Heart right ventricle (tissue), 16 donors: ENCODE data around the gene GPSM1. TPM values are rescaled to one million over a fixed set of nuclear protein-coding genes. Genes with fewer than 3 reads are reported as not detected.

Source experiments
- ATAC-seq, 8 donors: fragments of 200-7000 bp; cut with Tn5 transposase; one replicate each; pipeline ENCODE4 v1.9.1; 2020; ENCODE audit warnings: mild to moderate bottlenecking in 8 of 8, moderate library complexity in 8 of 8, moderate number of reproducible peaks in 1 of 8
- DNase-seq, 2 donors: peaks; one replicate each; pipeline ENCODE4 v3.0.0-alpha.2; 2020
- H3K27ac ChIP-seq, 10 donors: fragments of 200-600 bp; sonication (generic) in 2 of 10; one replicate each; pipeline versions ENCODE4 v1.5.0 to v1.8.0; 2020 to 2022; ENCODE audit warnings: mild to moderate bottlenecking in 3 of 10
- H3K27me3 ChIP-seq, 7 donors: fragments of 200-600 bp; one replicate each; pipeline ENCODE4 v1.8.0; 2021 to 2022; ENCODE audit warnings: mild to moderate bottlenecking in 2 of 7
- H3K36me3 ChIP-seq, 9 donors: fragments of 200-600 bp; sonication (generic) in 1 of 9; one replicate each; pipeline versions ENCODE4 v1.5.0 to v1.8.0; 2020 to 2022; ENCODE audit warnings: mild to moderate bottlenecking in 2 of 9
- H3K4me1 ChIP-seq, 9 donors: fragments of 200-600 bp; sonication (generic) in 1 of 9; one replicate each; pipeline versions ENCODE4 v1.5.0 to v1.8.0; 2020 to 2022; ENCODE audit warnings: mild to moderate bottlenecking in 4 of 9
- H3K4me3 ChIP-seq, 10 donors: fragments of 200-600 bp; sonication (generic) in 2 of 10; one replicate each; pipeline versions ENCODE4 v1.5.0 to v1.8.0; 2020 to 2022; ENCODE audit warnings: mild to moderate bottlenecking in 7 of 10, moderate library complexity in 2 of 10
- H3K9me3 ChIP-seq, 11 donors: fragments of 200-600 bp in 10 of 11; sonication (generic) in 2 of 11; one replicate each; pipeline versions ENCODE4 v1.5.0 to v1.8.0; 2013 to 2022; ENCODE audit warnings: mild to moderate bottlenecking in 2 of 11, control low read depth in 1 of 11, moderate library complexity in 1 of 11
- CTCF ChIP-seq, 9 donors: fragments of 200-600 bp; sonication (generic) in 2 of 9; IDR thresholded peaks; one replicate each; pipeline versions ENCODE4 v1.5.0 to v1.8.0; 2021 to 2022; ENCODE audit warnings: antibody characterized with exemption in 9 of 9, mild to moderate bottlenecking in 5 of 9, moderate library complexity in 1 of 9
- WGBS, 2 donors: extraction: QIAGEN DNeasy Blood & Tissue Kit; methylation state at CpG; one replicate each; pipeline ENCODE4 v1.1.7; 2013; ENCODE audit warnings: inconsistent platforms in 1 of 2; 5-methylcytosine and 5-hydroxymethylcytosine counted together
- intact Hi-C, 10 donors: fragments of 100-400 bp; cut with DNase I; formaldehyde crosslinking; loops; one replicate each; pipeline versions ENCODE4 v1.11.1 to v1.14.2; 2022
- polyA plus RNA-seq, 2 donors: library from polyadenylated mRNA; stranded (reverse); fragments of 200-250 nt; gene quantifications; one replicate each; pipeline ENCODE4 v1.2.3, GENCODE V29; 2013
- total RNA-seq, 10 donors: library from RNA; stranded (reverse); fragmentation: NEBNext Ultra II Directional in 3 of 10; extraction: Animal tissue kit (Norgen Biotek cat#: 25700) in 3 of 10; gene quantifications; one replicate each; pipeline versions ENCODE4 v1.2.1 to v1.2.4, GENCODE V29; 2021 to 2023
- donor health status: Arrhythmogenic right ventricular cardiomyopathy.
- donor health status: ischemic (EF 13 %, LVEDD 7.1; RV severe dilation, severe dysfunction).
- donor health status: healthy with polysubstance abuse.
- donor health status: DM: no; HTN: yes; CAD: no.
- donor health status: DM: no; HTN: no; CAD: no.
- donor health status: ischemic (EF 25% LVEDD 6.9; RV normal size, moderate dysfunction).
- donor health status: ischemic (EF 25% LVEDD 5.7; RV mildly dilated, moderate dysfunction).
- donor health status: healthy.
- donor health status: DM: yes; HTN: yes; CAD: no.
- donor health status: Ischemic cardiomyopathy.
- donor health status: ischemic (EF 35%, LVEDD 5.7; RV mildly dilated, moderate dysfunction).
- donor health status: nonischemic (EF 11% LVEDD 7.7; RV severe dilation, severe dysfunction).
- donor health status: DM: yes; HTN: yes; CAD: no.
- donor health status: PGD.
- donor health status: ischemic (EF 29% LVEDD 5.4; RV normal size, mild dysfunction).
- donor health status: nonischemic (EF 23%, LVEDD 6.1; RV moderate dilation, normal function).

Gene GPSM1
- total and polyA plus RNA-seq, 12 donors, result 19.4 to 87.8 (median 25.8) TPM

- no peak for DNase-seq
- Histone ChIP-seq H3K27ac (no peak overlapping the region), H3K27me3 (no peaks in the 10 kb centered on the region), H3K4me3 (no peak overlapping the region), H3K36me3 (peaks cover 0 to 61% (median 7%) of the 10 kb centered on the region in 9 donors), H3K9me3 (no peaks in the 10 kb centered on the region), H3K4me1 (peaks cover 0 to 18% (median 4%) of the 10 kb centered on the region in 9 donors)
- no peak for TF ChIP-seq CTCF (IDR thresholded peaks at IDR 0.05)
- ATAC-seq, result peak in 4 of 8 donors; percentile 4 to 37 (median 8)
- 75 to 81% methylated on average over 28 of the region's 28 CpGs for WGBS, 2 donors
- intact Hi-C loops, result no loop called here
Observed at GRCh38 chr9:136378170-136379002, 51.0 kb downstream of the GPSM1 start.

GRCh38 chr9:136379003-136379287, 51.6 kb downstream of the GPSM1 start:
- intact Hi-C loops, result no loop called here
- Histone ChIP-seq H3K27ac (no peak overlapping the region), H3K9me3 (no peaks in the 10 kb centered on the region), H3K4me3 (no peak overlapping the region), H3K27me3 (no peaks in the 10 kb centered on the region), H3K4me1 (peaks cover 0 to 15% (median 3%) of the 10 kb centered on the region in 9 donors), H3K36me3 (peaks cover 0 to 65% (median 8%) of the 10 kb centered on the region in 9 donors)
- ATAC-seq (no peak), DNase-seq (no peak)
- TF ChIP-seq CTCF (IDR thresholded peaks at IDR 0.05), result no peak
- WGBS, 2 donors, result 81 to 85% methylated on average over 17 to 18 of the region's 18 CpGs

GRCh38 chr9:136379401-136379800, 52.1 kb downstream of the GPSM1 start:
- intact Hi-C loops, result no loop called here
- no peak for ATAC-seq
- no peaks in the 10 kb centered on the region for H3K27me3 ChIP-seq
- H3K36me3 ChIP-seq, result peaks cover 0 to 70% (median 12%) of the 10 kb centered on the region in 9 donors
- DNase-seq, result no peak
- 92 to 95% methylated on average over 11 of the region's 11 CpGs for WGBS, 2 donors
- H3K4me3 ChIP-seq, result no peak overlapping the region
- no peaks in the 10 kb centered on the region for H3K9me3 ChIP-seq
- no peak overlapping the region for H3K27ac ChIP-seq
- H3K4me1 ChIP-seq, result peaks cover 0 to 15% (median 3%) of the 10 kb centered on the region in 9 donors
- TF ChIP-seq CTCF (IDR thresholded peaks at IDR 0.05), result no peak

GRCh38 chr9:136379891-136380290, 52.6 kb downstream of the GPSM1 start:
- Histone ChIP-seq H3K27ac (no peak overlapping the region), H3K4me1 (peaks cover 0 to 15% (median 3%) of the 10 kb centered on the region in 9 donors), H3K9me3 (no peaks in the 10 kb centered on the region), H3K36me3 (peaks cover 0 to 75% (median 14%) of the 10 kb centered on the region in 9 donors), H3K27me3 (no peaks in the 10 kb centered on the region), H3K4me3 (no peak overlapping the region)
- intact Hi-C loops, result no loop called here
- no peak for ATAC-seq
- TF ChIP-seq CTCF (IDR thresholded peaks at IDR 0.05), result no peak
- 93 to 94% methylated on average over 11 of the region's 11 CpGs for WGBS, 2 donors
- DNase-seq, result no peak
